ENCODE data around the gene RAB3IL1. TPM values are rescaled to one million over a fixed set of nuclear protein-coding genes. Genes with fewer than 3 reads are reported as not detected.

The RAB3IL1 gene
- total RNA-seq, 4 donors from 2014 or later = 6.5 to 27.7 (median 15.2) TPM

- H3K27me3 ChIP-seq = no peaks in the 10 kb centered on the region
- intact Hi-C loops (cut with DNase I) = no loop called here
- WGBS, 2 donors = 93 to 94% methylated on average over 10 to 11 of the region's 11 CpGs
- H3K4me1 ChIP-seq = no peaks in the 10 kb centered on the region
- TF ChIP-seq POLR2A (IDR thresholded peaks at IDR 0.05) = no peak
- H3K9me3 ChIP-seq = no peaks in the 10 kb centered on the region
- H3K36me3 ChIP-seq = no peaks in the 10 kb centered on the region
- H3K27ac ChIP-seq = no peak overlapping the region
- no peak overlapping the region for H3K4me3 ChIP-seq (replicated peaks in 1 of 3)
- no peak for DNase-seq
Observed at GRCh38 chr11:61880031-61880430, 37.3 kb downstream of the RAB3IL1 start.

GRCh38 chr11:61879152-61879551 is 38.2 kb downstream of the RAB3IL1 start:
- intact Hi-C loops (cut with DNase I) = no loop called here
- H3K27ac ChIP-seq = no peak overlapping the region
- no peaks in the 10 kb centered on the region for H3K9me3 ChIP-seq
- no peaks in the 10 kb centered on the region for H3K27me3 ChIP-seq
- no peak for DNase-seq
- 85 to 92% methylated on average over 2 to 7 of the region's 7 CpGs for WGBS, 2 donors
- TF ChIP-seq CTCF (IDR thresholded peaks at IDR 0.05) = no peak
- TF ChIP-seq POLR2A (IDR thresholded peaks at IDR 0.05) = no peak
- H3K36me3 ChIP-seq = no peaks in the 10 kb centered on the region
- no peak overlapping the region for H3K4me3 ChIP-seq (replicated peaks in 1 of 3)
- H3K4me1 ChIP-seq = peaks cover 5 to 9% of the 10 kb centered on the region in 2 donors

- no peaks in the 10 kb centered on the region for H3K9me3 ChIP-seq
- intact Hi-C loops (cut with DNase I) = no loop called here
- DNase-seq = no peak
- no peak overlapping the region for H3K4me3 ChIP-seq (replicated peaks in 1 of 3)
- H3K27ac ChIP-seq = no peak overlapping the region
- TF ChIP-seq POLR2A (IDR thresholded peaks at IDR 0.05) (no peak), CTCF (IDR thresholded peaks at IDR 0.05) (no peak)
- peaks cover 5 to 17% of the 10 kb centered on the region in 2 donors for H3K4me1 ChIP-seq
- no peaks in the 10 kb centered on the region for H3K36me3 ChIP-seq
- no peaks in the 10 kb centered on the region for H3K27me3 ChIP-seq
- 94 to 100% methylated on average over 4 to 14 of the region's 14 CpGs for WGBS, 2 donors
Observed at GRCh38 chr11:61875698-61876097, 41.7 kb downstream of the RAB3IL1 start.

- H3K4me3 ChIP-seq (replicated peaks in 1 of 3) = no peak overlapping the region
- no peaks in the 10 kb centered on the region for H3K36me3 ChIP-seq
- no peak overlapping the region for H3K27ac ChIP-seq
- no peaks in the 10 kb centered on the region for H3K9me3 ChIP-seq
- H3K27me3 ChIP-seq = no peaks in the 10 kb centered on the region
- WGBS, 2 donors = 75 to 85% methylated on average over 3 of the region's 3 CpGs
- intact Hi-C loops (cut with DNase I) = no loop called here
- TF ChIP-seq CTCF (IDR thresholded peaks at IDR 0.05) (no peak), POLR2A (IDR thresholded peaks at IDR 0.05) (no peak)
- peaks cover 5 to 17% of the 10 kb centered on the region in 2 donors for H3K4me1 ChIP-seq
- no peak for DNase-seq
Observed at GRCh38 chr11:61874853-61875252, 42.5 kb downstream of the RAB3IL1 start.

- 49 to 54% methylated on average over 11 to 12 of the region's 12 CpGs for WGBS, 2 donors
- no peak for TF ChIP-seq POLR2A (IDR thresholded peaks at IDR 0.05)
- TF ChIP-seq CTCF (IDR thresholded peaks at IDR 0.05) = no peak
- H3K9me3 ChIP-seq = no peaks in the 10 kb centered on the region
- H3K27me3 ChIP-seq = no peaks in the 10 kb centered on the region
- intact Hi-C loops (cut with DNase I) = no loop called here
- H3K36me3 ChIP-seq = no peaks in the 10 kb centered on the region
- H3K4me3 ChIP-seq (replicated peaks in 1 of 3) = no peak overlapping the region
- DNase-seq = peak; percentile 55 to 67
- peaks cover 5 to 17% of the 10 kb centered on the region in 2 donors for H3K4me1 ChIP-seq
- no peak overlapping the region for H3K27ac ChIP-seq
Observed at GRCh38 chr11:61874377-61874809, 43.0 kb downstream of the RAB3IL1 start.
